Astrocyte (in vitro differentiated cells and primary cell): ENCODE data around the gene RAB6D.

ENCODE experiments used
- CTCF ChIP-seq: IDR thresholded peaks from 2 replicates; pipeline ENCODE4 v1.5.1; 2011; ENCODE audit warnings: low read depth, mild to moderate bottlenecking, inconsistent platforms, low read length, moderate library complexity; ENCODE audit not compliant: insufficient read depth
- EZH2 ChIP-seq: IDR thresholded peaks from 2 replicates; pipeline ENCODE4 v1.6.1; 2012; ENCODE audit warnings: mild to moderate bottlenecking, low read length, inconsistent platforms; ENCODE audit not compliant: insufficient read depth

DNA sequence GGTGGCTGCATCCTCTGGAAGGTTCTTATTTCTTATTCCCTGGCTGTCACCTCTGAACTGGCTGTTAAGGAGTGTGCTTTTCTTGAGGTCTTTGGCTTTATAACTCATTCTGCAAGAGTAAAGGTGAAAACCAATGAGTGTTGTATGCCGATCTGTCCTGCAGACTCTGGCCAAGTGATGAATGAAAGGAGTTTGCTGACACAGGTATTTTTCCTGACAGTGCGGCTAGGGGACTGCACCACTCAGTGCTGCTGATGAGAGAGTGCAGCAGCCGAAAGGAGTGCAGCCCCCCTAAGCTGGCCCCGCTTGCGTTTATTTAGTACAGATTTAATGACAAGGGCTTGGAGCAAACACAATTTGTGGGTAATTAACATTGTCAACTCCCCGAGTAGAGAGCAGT, 41.8 kb downstream of the RAB6D start:
- TF ChIP-seq CTCF: no peak
- no peak for TF ChIP-seq EZH2
